Hepatocyte (in vitro differentiated cells): ENCODE results near the gene WDPCP. TPM values are rescaled to one million over a fixed set of nuclear protein-coding genes. Genes with fewer than 3 reads are reported as not detected.
"Not testable (repeated sequence)": the region's sequence is repeated elsewhere in the genome, so short reads cannot be mapped to it uniquely, and the experiment has no call there.

ENCODE experiments used
- DNase-seq: peaks from one replicate; pipeline ENCODE4 v3.0.0-alpha.2; 2016; ENCODE audit warnings: low spot score
- H2AFZ ChIP-seq: fragments of 200-600 bp; sonication (generic); 2 replicates; pipeline ENCODE4 v1.6.0; 2016; ENCODE audit warnings: antibody characterized with exemption, mild to moderate bottlenecking
- H3K27ac ChIP-seq: fragments of 200-600 bp; sonication (generic); 2 replicates; pipeline ENCODE4 v1.5.1; 2016; ENCODE audit warnings: mild to moderate bottlenecking
- H3K27me3 ChIP-seq: fragments of 200-600 bp; sonication (generic); 2 replicates; pipeline ENCODE4 v1.6.1; 2016
- H3K36me3 ChIP-seq: fragments of 200-600 bp; sonication (generic); replicated peaks from 2 replicates; pipeline ENCODE4 v1.5.1; 2016; ENCODE audit warnings: low read depth; ENCODE audit not compliant: insufficient read depth
- H3K4me1 ChIP-seq: fragments of 200-600 bp; sonication (generic); 2 replicates; pipeline ENCODE4 v1.5.1; 2016; ENCODE audit warnings: mild to moderate bottlenecking, moderate library complexity; ENCODE audit not compliant: insufficient read depth
- H3K4me2 ChIP-seq: fragments of 200-600 bp; sonication (generic); 2 replicates; pipeline ENCODE4 v1.6.0; 2016
- H3K4me3 ChIP-seq: fragments of 200-600 bp; sonication (generic); 2 replicates; pipeline ENCODE4 v1.5.1; 2016; ENCODE audit warnings: mild to moderate bottlenecking
- H3K79me2 ChIP-seq: fragments of 200-600 bp; sonication (generic); 2 replicates; pipeline ENCODE4 v1.6.0; 2017; ENCODE audit warnings: mild to moderate bottlenecking
- H3K9me2 ChIP-seq: fragments of 200-600 bp; sonication (generic); replicated peaks from 2 replicates; pipeline ENCODE4 v1.6.0; 2017; ENCODE audit warnings: mild to moderate bottlenecking; ENCODE audit not compliant: insufficient read depth
- H3K9me3 ChIP-seq: fragments of 200-600 bp; sonication (generic); 2 replicates; pipeline ENCODE4 v1.5.1; 2016; ENCODE audit warnings: low read depth, mild to moderate bottlenecking
- H4K20me1 ChIP-seq: fragments of 200-600 bp; sonication (generic); 2 replicates; pipeline ENCODE4 v1.6.0; 2016; ENCODE audit warnings: mild to moderate bottlenecking; ENCODE audit not compliant: insufficient read depth, poor library complexity, severe bottlenecking
- EZH2 ChIP-seq: fragments of 200-600 bp; sonication (generic); IDR thresholded peaks from 2 replicates; pipeline ENCODE4 v1.6.1; 2016; ENCODE audit warnings: antibody characterized with exemption, mild to moderate bottlenecking, borderline replicate concordance
- EZH2phosphoT487 ChIP-seq: fragments of 200-600 bp; sonication (generic); IDR thresholded peaks from one replicate; pipeline ENCODE4 v1.6.1; 2018; ENCODE audit warnings: antibody characterized with exemption, mild to moderate bottlenecking, low read depth, moderate library complexity; ENCODE audit not compliant: unreplicated experiment, severe bottlenecking
- WGBS: methylation state at CpG from one replicate; pipeline ENCODE4 v1.1.6; 2016; ENCODE audit warnings: low lambda C conversion rate; ENCODE audit errors: missing lambda C conversion rate; 5-methylcytosine and 5-hydroxymethylcytosine counted together
- polyA plus RNA-seq: library from polyadenylated mRNA; unstranded; fragments of >200 nt; fragmentation: Nextera tagmentation; extraction: Ambion mirVana; gene quantifications from 2 replicates; pipeline ENCODE4 v1.2.1, GENCODE V29; 2016
- total RNA-seq: library from RNA; depleted of rRNA; stranded (reverse); fragments of >200 nt; gene quantifications from 2 replicates; pipeline ENCODE4 v1.2.3, GENCODE V29; 2014
- TF ChIP-seq, protein P1 (sequence below): fragments of 200-600 bp; sonication (generic); IDR thresholded peaks from 2 replicates; pipeline ENCODE4 v1.5.1; 2016; ENCODE audit warnings: antibody characterized with exemption, mild to moderate bottlenecking; ENCODE audit not compliant: poor library complexity

The WDPCP gene
- total and polyA plus RNA-seq, 2 experiments from 2014 or later, result 4.9 to 12.8 TPM

DNA sequence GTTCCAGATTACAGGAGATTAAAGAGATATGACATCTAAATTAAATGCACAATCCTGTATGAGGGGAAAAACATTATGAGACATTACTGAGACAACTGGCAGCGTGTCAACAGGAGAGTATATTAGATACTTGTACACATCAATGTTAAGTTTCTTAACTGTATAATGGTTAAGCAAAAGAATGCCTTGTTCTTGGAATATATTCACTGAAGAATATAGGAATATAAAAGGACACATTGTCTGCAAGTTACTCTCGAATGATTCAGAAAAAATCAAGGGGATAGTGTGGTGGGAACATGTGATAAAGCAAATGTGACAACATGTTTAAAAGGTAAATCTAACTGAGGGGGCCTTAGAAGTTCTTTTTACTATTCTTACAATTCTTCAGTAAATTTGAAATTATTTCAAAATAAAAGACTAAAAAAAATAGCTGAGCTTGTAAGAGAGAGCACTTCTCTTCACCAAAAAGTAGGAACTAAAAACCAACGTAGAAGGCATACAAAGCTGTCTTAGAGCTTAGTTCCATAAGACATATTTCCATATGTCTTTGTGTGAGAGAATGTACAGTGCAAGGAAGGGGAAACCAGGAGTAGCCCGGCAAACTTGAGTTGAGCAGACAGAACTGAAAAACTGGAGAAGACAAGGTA lies 7.5 kb downstream of the WDPCP start:
- no peak for DNase-seq
- H3K27me3 ChIP-seq, result no peaks in the 10 kb centered on the region
- H3K27ac ChIP-seq, result no peak overlapping the region
- no peak overlapping the region for H2AFZ ChIP-seq
- no peaks in the 10 kb centered on the region for H3K9me2 ChIP-seq
- H3K4me1 ChIP-seq, result no peaks in the 10 kb centered on the region
- TF ChIP-seq EZH2 (no peak), EZH2phosphoT487 (no peak)
- TF ChIP-seq, protein P1, sequence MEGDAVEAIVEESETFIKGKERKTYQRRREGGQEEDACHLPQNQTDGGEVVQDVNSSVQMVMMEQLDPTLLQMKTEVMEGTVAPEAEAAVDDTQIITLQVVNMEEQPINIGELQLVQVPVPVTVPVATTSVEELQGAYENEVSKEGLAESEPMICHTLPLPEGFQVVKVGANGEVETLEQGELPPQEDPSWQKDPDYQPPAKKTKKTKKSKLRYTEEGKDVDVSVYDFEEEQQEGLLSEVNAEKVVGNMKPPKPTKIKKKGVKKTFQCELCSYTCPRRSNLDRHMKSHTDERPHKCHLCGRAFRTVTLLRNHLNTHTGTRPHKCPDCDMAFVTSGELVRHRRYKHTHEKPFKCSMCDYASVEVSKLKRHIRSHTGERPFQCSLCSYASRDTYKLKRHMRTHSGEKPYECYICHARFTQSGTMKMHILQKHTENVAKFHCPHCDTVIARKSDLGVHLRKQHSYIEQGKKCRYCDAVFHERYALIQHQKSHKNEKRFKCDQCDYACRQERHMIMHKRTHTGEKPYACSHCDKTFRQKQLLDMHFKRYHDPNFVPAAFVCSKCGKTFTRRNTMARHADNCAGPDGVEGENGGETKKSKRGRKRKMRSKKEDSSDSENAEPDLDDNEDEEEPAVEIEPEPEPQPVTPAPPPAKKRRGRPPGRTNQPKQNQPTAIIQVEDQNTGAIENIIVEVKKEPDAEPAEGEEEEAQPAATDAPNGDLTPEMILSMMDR, result no peak
- no peaks in the 10 kb centered on the region for H3K36me3 ChIP-seq
- WGBS, result 85% methylated on average over 4 of the region's 4 CpGs
- no peak overlapping the region for H3K4me2 ChIP-seq
- H4K20me1 ChIP-seq, result no peaks in the 10 kb centered on the region
- H3K9me3 ChIP-seq, result no peaks in the 10 kb centered on the region
- no peak overlapping the region for H3K4me3 ChIP-seq
- H3K79me2 ChIP-seq, result peaks cover 12% of the 10 kb centered on the region

DNA sequence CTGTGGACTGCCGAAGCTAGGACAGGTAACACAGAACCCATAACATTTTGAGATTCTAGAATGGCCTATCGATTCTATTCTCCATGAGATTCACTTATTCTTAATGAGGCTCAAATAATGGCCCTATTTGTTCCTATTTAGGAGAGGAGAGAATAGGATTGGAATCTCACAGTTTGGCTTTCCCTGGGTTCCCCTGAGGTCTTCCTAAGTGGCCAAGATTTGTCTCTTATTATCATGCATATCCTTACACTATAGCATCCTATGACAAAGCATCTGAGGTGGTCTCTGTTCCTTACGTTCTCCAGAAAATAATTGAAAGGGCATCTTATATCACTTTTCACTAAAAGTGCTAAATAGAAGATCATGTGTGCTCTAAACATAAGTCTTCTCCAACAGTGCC lies 9.5 kb downstream of the WDPCP start:
- Histone ChIP-seq H3K4me2 (no peak overlapping the region), H3K4me3 (no peak overlapping the region), H3K9me2 (no peaks in the 10 kb centered on the region), H3K79me2 (peaks cover 6% of the 10 kb centered on the region), H2AFZ (no peak overlapping the region), H3K27ac (no peak overlapping the region), H3K27me3 (no peaks in the 10 kb centered on the region), H3K36me3 (no peaks in the 10 kb centered on the region), H4K20me1 (no peaks in the 10 kb centered on the region), H3K9me3 (no peaks in the 10 kb centered on the region), H3K4me1 (no peaks in the 10 kb centered on the region)
- TF ChIP-seq, protein P1, result no peak
- TF ChIP-seq EZH2 (no peak), EZH2phosphoT487 (no peak)
- 98% methylated on average over 3 of the region's 3 CpGs for WGBS
- DNase-seq, result no peak

DNA sequence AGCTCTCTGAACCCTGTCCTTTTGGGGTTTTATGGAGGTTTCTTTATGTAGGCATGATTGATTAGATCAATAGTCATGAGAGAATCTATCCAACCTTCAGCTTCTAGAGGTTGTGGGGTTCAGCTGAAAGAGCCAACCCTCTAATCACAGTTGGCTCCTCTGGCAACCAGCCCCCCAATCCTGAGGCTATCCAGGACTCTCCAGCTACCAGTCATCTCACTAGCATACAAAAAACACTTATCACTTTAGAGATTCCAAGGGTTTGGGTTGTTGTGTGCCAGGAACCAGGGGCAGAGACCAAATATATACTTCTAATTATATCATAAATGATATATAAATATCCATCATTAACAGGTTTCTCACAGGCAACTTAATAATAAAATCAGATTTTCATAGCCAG lies 11.7 kb downstream of the WDPCP start:
- Histone ChIP-seq H3K36me3 (no peaks in the 10 kb centered on the region), H3K4me1 (no peaks in the 10 kb centered on the region), H3K9me3 (no peaks in the 10 kb centered on the region), H4K20me1 (no peaks in the 10 kb centered on the region), H3K27ac (no peak overlapping the region), H3K79me2 (peaks cover 4% of the 10 kb centered on the region), H3K27me3 (no peaks in the 10 kb centered on the region), H3K9me2 (no peaks in the 10 kb centered on the region), H2AFZ (no peak overlapping the region), H3K4me3 (no peak overlapping the region), H3K4me2 (no peak overlapping the region)
- TF ChIP-seq EZH2phosphoT487 (no peak), EZH2 (no peak)
- TF ChIP-seq, protein P1, result no peak
- DNase-seq, result no peak

DNA sequence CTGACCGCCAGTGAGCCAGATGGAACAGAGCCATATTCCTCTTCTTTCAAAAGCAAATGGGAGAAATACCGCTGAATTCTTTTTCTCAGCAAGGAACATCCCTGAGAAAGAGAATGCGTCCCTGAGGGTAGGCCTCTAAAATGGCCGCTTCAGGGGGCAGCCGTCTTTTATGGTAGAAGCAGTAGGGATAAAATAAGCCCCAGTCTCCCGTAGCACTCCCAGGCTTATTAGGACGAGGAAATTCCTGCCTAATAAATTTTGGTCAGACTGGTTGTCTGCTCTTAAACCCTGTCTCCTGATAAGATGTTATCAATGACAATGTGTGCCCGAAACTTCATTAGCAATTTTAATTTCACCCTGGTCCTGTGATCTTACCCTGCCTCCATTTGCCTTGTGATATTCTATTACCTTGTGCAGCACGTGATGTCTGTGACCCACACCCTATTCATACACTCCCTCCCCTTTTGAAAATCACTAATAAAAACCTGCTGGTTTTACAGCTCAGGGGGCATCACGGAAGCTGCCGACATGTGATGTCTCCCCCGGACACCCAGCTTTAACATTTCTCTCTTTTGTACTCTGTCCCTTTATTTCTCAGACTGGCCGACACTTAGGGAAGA lies 14.4 kb downstream of the WDPCP start:
- not testable (repeated sequence) for DNase-seq, H3K9me3 ChIP-seq, H3K4me2 ChIP-seq, H3K27ac ChIP-seq, H3K4me1 ChIP-seq, H3K4me3 ChIP-seq, H3K9me2 ChIP-seq, H2AFZ ChIP-seq, H3K36me3 ChIP-seq, H4K20me1 ChIP-seq, H3K27me3 ChIP-seq, H3K79me2 ChIP-seq
- 89% methylated on average over 13 of the region's 13 CpGs for WGBS

DNA sequence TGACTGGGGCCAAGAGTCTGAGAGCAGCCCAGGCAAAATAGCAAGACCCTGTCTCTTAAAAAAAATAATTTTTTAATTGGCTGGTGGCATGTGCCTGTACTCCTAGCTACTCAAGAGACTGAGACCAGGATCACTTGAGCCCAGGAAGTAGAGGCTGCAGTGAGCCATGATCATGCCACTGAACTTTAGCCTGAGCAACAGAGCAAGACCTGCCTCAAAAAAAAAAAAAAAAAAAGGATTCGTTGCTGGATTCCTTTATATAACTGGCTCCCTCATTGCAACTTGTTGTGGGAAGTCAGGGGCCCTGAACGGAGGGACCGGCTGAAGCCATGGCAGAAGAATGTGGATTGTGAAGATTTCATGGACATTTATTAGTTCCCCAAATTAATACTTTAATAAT lies 15.3 kb downstream of the WDPCP start:
- H2AFZ ChIP-seq, H4K20me1 ChIP-seq, H3K27me3 ChIP-seq, H3K9me2 ChIP-seq, DNase-seq, H3K79me2 ChIP-seq, H3K36me3 ChIP-seq, H3K9me3 ChIP-seq, H3K4me1 ChIP-seq, H3K27ac ChIP-seq, H3K4me2 ChIP-seq, H3K4me3 ChIP-seq: not testable (repeated sequence)
- 94% methylated on average over 3 of the region's 3 CpGs for WGBS
